ENCODE measurements around the gene SUOX.

GRCh38 chr12:56034586-56035332 lies 37.7 kb downstream of the SUOX start:
- TF ChIP-seq CTCF (conservative IDR thresholded peaks at IDR 0.05; ENCODE audit: low read depth, low read length) (no peak), EZH2 (IDR thresholded peaks at IDR 0.05; ENCODE audit: low read length, unreplicated experiment) (no peak), EZH2phosphoT487 (IDR thresholded peaks at IDR 0.05; ENCODE audit: borderline replicate concordance, low read length) (no peak)
